ENCODE results near the gene RBM18.
A peak's percentile ranks its signal among the peaks of the same experiment; 100 is the strongest.

Gene RBM18

DNA sequence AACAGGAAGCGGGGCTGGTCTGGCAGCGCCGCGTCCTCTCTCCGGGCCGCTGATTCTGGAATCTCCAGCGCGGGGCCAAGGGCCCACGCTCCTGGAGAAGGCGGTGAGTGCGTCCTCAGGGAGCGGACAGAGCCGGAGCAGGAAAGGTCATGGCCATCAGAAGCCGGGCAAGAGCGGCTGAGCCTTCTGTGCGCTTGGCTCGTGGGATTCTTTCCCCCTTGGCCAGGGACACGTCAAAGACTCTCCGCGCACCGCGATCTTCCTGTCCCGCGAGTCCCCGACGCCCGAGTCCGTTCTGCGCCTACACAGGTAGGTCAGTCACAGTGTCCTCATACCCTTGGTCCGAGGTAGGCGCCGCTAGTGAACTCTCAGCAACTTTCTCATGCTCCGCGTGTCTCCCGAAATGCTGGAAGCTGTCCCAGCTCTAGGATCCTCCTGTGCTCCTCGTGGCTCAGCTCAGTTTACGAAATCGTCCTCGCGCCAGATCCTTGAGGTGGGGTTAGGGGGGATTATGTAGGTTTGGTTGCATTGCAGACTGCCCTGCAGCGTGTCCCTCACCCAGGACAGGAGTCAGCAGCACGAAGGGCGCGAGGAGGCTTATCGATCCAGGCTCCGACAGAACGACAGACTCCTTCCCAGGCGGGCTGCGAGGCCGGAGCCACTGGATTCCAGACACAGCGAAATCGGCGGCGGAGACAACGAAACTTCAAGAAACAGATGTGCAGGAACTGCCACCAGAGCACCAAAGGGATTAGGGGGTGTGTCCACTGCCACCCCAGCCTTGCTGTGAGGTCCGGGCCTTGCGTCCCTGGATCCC, 44.6 kb downstream of the RBM18 start:
- no peak overlapping the region for H3K9ac ChIP-seq (ENCODE audit: low read depth, low read length)
- peak overlapping the region; percentile 57; the same call in 1 of the 2 replicates for H3K4me3 ChIP-seq (ENCODE audit: low read length)
- peaks cover 100% of the 10 kb centered on the region for H3K27me3 ChIP-seq (ENCODE audit: insufficient read depth, low read length)
- H3K4me1 ChIP-seq (ENCODE audit: insufficient read depth, low read length): peaks cover 8% of the 10 kb centered on the region; the same call in 1 of the 2 replicates
- peaks cover 8% of the 10 kb centered on the region; the same call in 1 of the 2 replicates for H3K9me3 ChIP-seq (ENCODE audit: insufficient read depth, low read depth, low read length)
- H3K27ac ChIP-seq (ENCODE audit: low read length): no peak overlapping the region
- no peaks in the 10 kb centered on the region for H3K36me3 ChIP-seq (ENCODE audit: insufficient read depth, low read depth, low read length)

DNA sequence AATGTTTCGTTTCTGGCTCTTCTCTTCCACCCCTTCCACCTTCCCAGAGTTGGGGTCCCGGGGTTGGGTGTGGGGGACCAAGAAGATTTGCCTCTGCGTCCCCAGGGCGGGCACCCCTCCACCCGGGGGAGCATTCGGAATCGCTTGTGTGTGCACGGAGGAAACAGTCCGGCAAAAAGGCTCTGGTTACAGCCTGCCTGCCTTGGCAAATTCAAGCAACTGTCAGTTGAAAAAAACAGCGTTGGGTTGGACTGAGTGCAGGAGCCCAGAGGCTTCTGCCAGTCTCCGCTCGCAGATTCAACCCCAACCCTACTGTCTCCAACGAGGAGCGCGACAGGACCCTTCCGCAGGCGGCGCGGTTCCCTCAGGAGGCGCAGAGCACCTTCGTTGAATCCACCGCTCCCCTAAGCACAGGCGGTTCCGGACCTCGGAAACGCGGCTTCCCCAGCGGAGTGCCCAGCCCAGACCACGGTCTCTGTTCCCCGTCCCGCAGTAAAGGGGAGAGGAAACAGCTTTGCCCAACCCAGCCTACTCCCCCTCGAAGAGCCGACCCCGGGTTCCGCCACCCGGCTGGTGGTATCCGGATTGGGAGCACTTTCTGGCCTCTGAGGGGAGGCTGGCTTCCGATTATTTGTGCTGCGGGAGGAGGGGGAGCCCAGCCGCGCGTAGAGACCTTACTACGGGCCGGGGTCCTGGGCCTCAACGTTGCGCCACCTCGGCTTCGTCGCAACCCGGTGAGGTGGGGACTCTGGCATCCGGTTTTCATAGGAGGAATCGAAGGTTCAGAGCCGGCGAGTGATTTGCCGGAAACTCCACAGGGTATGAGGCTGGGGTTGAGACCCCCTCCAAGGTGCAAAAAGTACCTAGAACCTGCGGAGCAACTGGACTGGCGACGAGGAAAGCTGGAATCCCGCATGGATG, 45.4 kb downstream of the RBM18 start:
- Histone ChIP-seq H3K4me1 (ENCODE audit: insufficient read depth, low read length) (peaks cover 8% of the 10 kb centered on the region; the same call in 1 of the 2 replicates), H3K27me3 (ENCODE audit: insufficient read depth, low read length) (peaks cover 100% of the 10 kb centered on the region), H3K9me3 (ENCODE audit: insufficient read depth, low read depth, low read length) (peaks cover 8% of the 10 kb centered on the region; the same call in 1 of the 2 replicates), H3K4me3 (ENCODE audit: low read length) (peak overlapping the region; percentile 57; the same call in 1 of the 2 replicates), H3K27ac (ENCODE audit: low read length) (no peak overlapping the region), H3K9ac (ENCODE audit: low read depth, low read length) (no peak overlapping the region), H3K36me3 (ENCODE audit: insufficient read depth, low read depth, low read length) (no peaks in the 10 kb centered on the region)

DNA sequence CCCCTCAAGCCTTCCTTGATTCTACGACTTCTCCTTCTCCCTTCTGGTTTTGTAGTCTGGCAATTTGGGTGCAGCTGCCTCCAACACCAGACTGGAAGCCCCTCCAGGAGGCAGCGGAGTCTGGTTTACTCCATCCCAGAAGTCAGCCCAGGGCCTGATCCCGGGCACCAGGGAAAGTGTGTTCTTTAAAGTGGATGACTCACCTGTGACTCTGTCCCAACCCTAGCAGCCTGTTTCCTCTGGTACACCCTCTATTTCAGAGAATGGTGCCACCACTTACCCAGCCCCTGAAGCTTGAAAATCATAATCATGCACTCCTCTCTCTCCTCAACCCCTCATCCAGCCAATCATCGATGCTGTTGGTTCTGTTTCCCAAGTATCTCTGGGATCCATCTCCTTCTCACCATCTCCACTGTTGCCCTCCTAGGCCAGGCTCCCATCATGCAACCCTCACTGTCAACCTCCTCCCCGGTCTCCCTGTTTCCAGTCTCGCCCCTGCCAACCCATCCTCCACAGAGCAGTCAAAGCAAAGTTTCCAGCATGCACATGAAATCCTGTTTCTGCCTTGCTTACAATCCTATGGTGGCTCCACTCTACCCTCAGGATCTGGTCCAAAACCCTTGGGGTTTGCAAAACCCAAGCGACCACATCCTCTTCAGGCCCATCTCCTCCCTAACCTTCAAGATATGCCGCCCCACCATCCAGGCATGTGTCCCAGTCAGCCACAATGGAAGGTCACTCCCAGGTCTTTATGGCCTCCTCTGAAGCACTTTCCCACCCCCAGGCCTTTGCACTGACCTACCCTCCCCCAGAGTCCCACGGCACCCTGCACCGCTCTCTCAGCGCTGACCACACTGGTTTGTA, 46.3 kb downstream of the RBM18 start:
- Histone ChIP-seq H3K9me3 (ENCODE audit: insufficient read depth, low read depth, low read length) (peaks cover 8% of the 10 kb centered on the region; the same call in 1 of the 2 replicates), H3K9ac (ENCODE audit: low read depth, low read length) (no peak overlapping the region), H3K36me3 (ENCODE audit: insufficient read depth, low read depth, low read length) (no peaks in the 10 kb centered on the region), H3K27me3 (ENCODE audit: insufficient read depth, low read length) (peaks cover 100% of the 10 kb centered on the region), H3K4me1 (ENCODE audit: insufficient read depth, low read length) (peaks cover 8% of the 10 kb centered on the region; the same call in 1 of the 2 replicates), H3K27ac (ENCODE audit: low read length) (no peak overlapping the region), H3K4me3 (ENCODE audit: low read length) (peak overlapping the region; percentile 57; the same call in 1 of the 2 replicates)

DNA sequence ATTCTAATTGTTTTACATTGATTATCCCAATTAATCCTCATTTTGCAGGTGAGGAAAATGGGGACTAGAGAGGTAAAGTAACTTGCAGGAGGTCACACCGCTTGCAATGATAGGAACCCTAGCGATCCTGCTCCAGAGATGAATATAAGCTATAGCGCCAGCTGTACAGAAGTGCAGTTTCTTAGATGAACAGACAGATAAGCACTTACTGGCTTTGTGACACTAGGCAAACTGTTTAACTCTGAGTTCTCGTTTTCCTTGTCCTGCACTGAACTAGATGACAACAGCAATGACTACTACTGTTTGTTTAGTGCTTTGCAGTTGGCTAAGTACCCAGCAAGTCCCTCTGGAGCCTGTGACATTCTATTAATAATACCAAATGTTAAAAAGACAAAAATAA, 47.0 kb downstream of the RBM18 start:
- Histone ChIP-seq H3K27ac (ENCODE audit: low read length) (no peak overlapping the region), H3K36me3 (ENCODE audit: insufficient read depth, low read depth, low read length) (no peaks in the 10 kb centered on the region), H3K4me1 (ENCODE audit: insufficient read depth, low read length) (peaks cover 8% of the 10 kb centered on the region; the same call in 1 of the 2 replicates), H3K9me3 (ENCODE audit: insufficient read depth, low read depth, low read length) (peaks cover 8% of the 10 kb centered on the region; the same call in 1 of the 2 replicates), H3K27me3 (ENCODE audit: insufficient read depth, low read length) (peaks cover 100% of the 10 kb centered on the region), H3K9ac (ENCODE audit: low read depth, low read length) (no peak overlapping the region), H3K4me3 (ENCODE audit: low read length) (no peak overlapping the region)

DNA sequence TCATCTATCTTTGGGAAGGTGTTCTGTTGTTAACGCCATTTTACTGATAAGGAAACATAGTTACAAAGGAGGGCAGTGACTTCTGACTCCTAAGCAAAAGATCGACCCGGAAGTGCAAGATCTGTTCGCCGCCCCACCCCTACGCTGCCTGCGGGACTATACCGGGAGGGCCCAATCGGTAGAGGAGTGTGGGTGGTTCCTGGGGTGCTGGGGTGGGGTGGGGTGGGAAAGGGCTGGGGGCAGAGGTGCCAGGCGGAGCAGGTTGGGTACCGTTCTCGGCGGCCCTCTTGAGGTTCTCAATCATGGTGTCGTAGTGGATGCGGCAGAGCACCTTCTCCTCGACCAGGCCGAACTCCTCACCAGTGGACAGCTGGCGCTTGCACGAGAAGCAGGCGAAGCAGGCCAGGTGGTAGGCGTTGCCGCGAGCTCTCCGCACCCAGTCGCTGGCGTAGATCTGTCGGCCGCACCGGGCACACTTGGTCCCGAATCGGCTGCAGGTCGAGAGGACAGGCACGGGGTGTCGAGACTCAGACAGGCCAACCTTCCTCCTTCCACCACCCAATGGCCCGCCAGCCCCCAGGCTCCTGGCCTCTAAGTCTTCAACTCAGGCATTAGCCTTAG, 47.7 kb downstream of the RBM18 start:
- H3K4me1 ChIP-seq (ENCODE audit: insufficient read depth, low read length): peaks cover 8% of the 10 kb centered on the region; the same call in 1 of the 2 replicates
- peak overlapping the region; percentile 52; the same call in 1 of the 2 replicates for H3K4me3 ChIP-seq (ENCODE audit: low read length)
- no peaks in the 10 kb centered on the region for H3K36me3 ChIP-seq (ENCODE audit: insufficient read depth, low read depth, low read length)
- H3K9ac ChIP-seq (ENCODE audit: low read depth, low read length): no peak overlapping the region
- H3K9me3 ChIP-seq (ENCODE audit: insufficient read depth, low read depth, low read length): peaks cover 8% of the 10 kb centered on the region; the same call in 1 of the 2 replicates
- peaks cover 100% of the 10 kb centered on the region for H3K27me3 ChIP-seq (ENCODE audit: insufficient read depth, low read length)
- H3K27ac ChIP-seq (ENCODE audit: low read length): no peak overlapping the region

DNA sequence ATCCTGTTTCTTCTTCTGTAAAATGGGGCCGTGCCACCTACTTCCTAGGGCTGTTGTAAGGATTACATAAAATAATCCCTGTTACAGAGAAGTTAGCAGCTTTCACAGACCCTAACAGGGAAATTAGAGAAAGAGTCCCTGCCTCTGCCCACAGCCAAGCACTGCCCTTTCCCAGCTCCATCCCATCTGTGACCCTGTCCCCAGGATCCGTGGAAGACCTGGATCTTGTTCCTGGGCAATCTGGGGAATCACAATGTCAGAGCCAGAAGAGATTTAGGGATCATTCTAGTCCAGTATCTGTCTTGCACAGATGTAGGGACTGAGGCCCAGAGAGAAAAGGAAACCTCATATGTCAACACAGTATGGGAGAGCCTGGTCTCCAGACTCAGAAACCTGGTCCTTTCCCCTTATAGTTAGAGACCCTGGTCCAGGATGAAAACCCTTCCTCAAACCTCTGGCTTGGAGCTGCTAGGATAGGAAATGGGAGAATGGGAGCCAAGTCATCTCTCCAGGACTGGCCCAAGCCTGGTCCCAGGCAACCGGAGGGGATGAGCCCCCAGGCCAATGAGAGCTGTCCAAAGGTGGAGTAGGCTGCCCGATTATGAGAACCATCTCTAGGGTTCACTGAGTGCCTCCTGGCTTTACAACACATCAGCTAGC, 48.4 kb downstream of the RBM18 start:
- H3K4me1 ChIP-seq (ENCODE audit: insufficient read depth, low read length): peaks cover 8% of the 10 kb centered on the region; the same call in 1 of the 2 replicates
- H3K27me3 ChIP-seq (ENCODE audit: insufficient read depth, low read length): peaks cover 100% of the 10 kb centered on the region
- H3K27ac ChIP-seq (ENCODE audit: low read length): no peak overlapping the region
- H3K4me3 ChIP-seq (ENCODE audit: low read length): peak overlapping the region; percentile 52; the same call in 1 of the 2 replicates
- H3K36me3 ChIP-seq (ENCODE audit: insufficient read depth, low read depth, low read length): no peaks in the 10 kb centered on the region
- H3K9ac ChIP-seq (ENCODE audit: low read depth, low read length): no peak overlapping the region
- H3K9me3 ChIP-seq (ENCODE audit: insufficient read depth, low read depth, low read length): peaks cover 8% of the 10 kb centered on the region; the same call in 1 of the 2 replicates

DNA sequence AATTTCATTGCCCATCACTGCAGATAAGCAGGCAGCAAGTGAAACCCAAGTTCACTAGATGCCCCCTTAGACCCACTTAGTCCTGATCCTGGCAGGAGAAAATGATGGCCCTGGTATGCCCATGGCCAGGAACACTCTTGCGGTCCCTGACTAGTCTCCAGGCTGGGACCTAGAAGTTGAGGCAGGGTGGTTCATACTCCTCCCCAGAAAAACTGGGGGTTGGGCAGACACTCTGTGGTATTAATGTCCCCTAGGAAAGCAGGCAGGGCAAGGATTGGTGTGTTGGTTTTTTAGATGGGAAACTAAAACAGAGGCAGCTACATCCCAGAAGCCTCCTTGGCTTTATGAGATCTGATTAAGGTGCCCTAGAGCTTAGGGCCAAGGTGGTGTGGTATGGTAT, 49.0 kb downstream of the RBM18 start:
- peaks cover 100% of the 10 kb centered on the region for H3K27me3 ChIP-seq (ENCODE audit: insufficient read depth, low read length)
- no peak overlapping the region for H3K4me3 ChIP-seq (ENCODE audit: low read length)
- H3K36me3 ChIP-seq (ENCODE audit: insufficient read depth, low read depth, low read length): no peaks in the 10 kb centered on the region

GRCh38 chr9:122214507-122214906, 50.1 kb downstream of the RBM18 start:
- H3K4me1 ChIP-seq (ENCODE audit: insufficient read depth, low read length): no peaks in the 10 kb centered on the region
- no peak overlapping the region for H3K9ac ChIP-seq (ENCODE audit: low read depth, low read length)
- H3K4me3 ChIP-seq (ENCODE audit: low read length): peak overlapping the region; percentile 63
- H3K9me3 ChIP-seq (ENCODE audit: insufficient read depth, low read depth, low read length): peaks cover 5% of the 10 kb centered on the region; the same call in 1 of the 2 replicates
- H3K36me3 ChIP-seq (ENCODE audit: insufficient read depth, low read depth, low read length): no peaks in the 10 kb centered on the region
- H3K27ac ChIP-seq (ENCODE audit: low read length): no peak overlapping the region
- peaks cover 96% of the 10 kb centered on the region for H3K27me3 ChIP-seq (ENCODE audit: insufficient read depth, low read length)

More for the DNA sequence above, 49.0 kb downstream of the RBM18 start:
- H3K4me1 ChIP-seq (ENCODE audit: insufficient read depth, low read length): peaks cover 5% of the 10 kb centered on the region; the same call in 1 of the 2 replicates
- no peak overlapping the region for H3K9ac ChIP-seq (ENCODE audit: low read depth, low read length)
- peaks cover 8% of the 10 kb centered on the region; the same call in 1 of the 2 replicates for H3K9me3 ChIP-seq (ENCODE audit: insufficient read depth, low read depth, low read length)
- H3K27ac ChIP-seq (ENCODE audit: low read length): no peak overlapping the region

GRCh38 chr9:122213589-122214413, 50.8 kb downstream of the RBM18 start:
- Histone ChIP-seq H3K4me3 (ENCODE audit: low read length) (peak overlapping the region; percentile 63), H3K27ac (ENCODE audit: low read length) (no peak overlapping the region), H3K9me3 (ENCODE audit: insufficient read depth, low read depth, low read length) (peaks cover 5% of the 10 kb centered on the region; the same call in 1 of the 2 replicates), H3K27me3 (ENCODE audit: insufficient read depth, low read length) (peaks cover 95% of the 10 kb centered on the region), H3K9ac (ENCODE audit: low read depth, low read length) (no peak overlapping the region), H3K4me1 (ENCODE audit: insufficient read depth, low read length) (no peaks in the 10 kb centered on the region), H3K36me3 (ENCODE audit: insufficient read depth, low read depth, low read length) (no peaks in the 10 kb centered on the region)
